HFF-Myc (cell line): ENCODE measurements around the gene SH3TC1.

Experiments used
- DNase-seq: peaks from one replicate; pipeline ENCODE4 v3.0.0-alpha.2; 2011; ENCODE audit warnings: low read depth; ENCODE audit errors: extremely low read depth
- H3K4me3 ChIP-seq: replicated peaks from 2 replicates; pipeline ENCODE4 v1.5.1; 2011; ENCODE audit warnings: low read depth, mild to moderate bottlenecking, control low read depth, low read length
- CTCF ChIP-seq: IDR thresholded peaks from 2 replicates; pipeline ENCODE4 v1.5.1; 2012; ENCODE audit warnings: mild to moderate bottlenecking, low read depth, low read length, control low read depth; ENCODE audit errors: missing control alignments

SH3TC1 gene

GRCh38 chr4:8211737-8212581, 12.9 kb downstream of the SH3TC1 start:
- DNase-seq, result no peak
- no peak for TF ChIP-seq CTCF
- no peak overlapping the region for H3K4me3 ChIP-seq

GRCh38 chr4:8212622-8213021, 13.5 kb downstream of the SH3TC1 start:
- TF ChIP-seq CTCF, result no peak
- no peak overlapping the region for H3K4me3 ChIP-seq
- DNase-seq, result no peak

GRCh38 chr4:8213121-8213520, 14.0 kb downstream of the SH3TC1 start:
- TF ChIP-seq CTCF, result no peak
- H3K4me3 ChIP-seq, result no peak overlapping the region
- DNase-seq, result no peak

GRCh38 chr4:8214136-8214535, 15.0 kb downstream of the SH3TC1 start:
- no peak overlapping the region for H3K4me3 ChIP-seq
- no peak for TF ChIP-seq CTCF
- no peak for DNase-seq

- no peak for TF ChIP-seq CTCF
- no peak for DNase-seq
These were observed 15.9 kb downstream of the SH3TC1 start for GRCh38 chr4:8215001-8215427.

DNA sequence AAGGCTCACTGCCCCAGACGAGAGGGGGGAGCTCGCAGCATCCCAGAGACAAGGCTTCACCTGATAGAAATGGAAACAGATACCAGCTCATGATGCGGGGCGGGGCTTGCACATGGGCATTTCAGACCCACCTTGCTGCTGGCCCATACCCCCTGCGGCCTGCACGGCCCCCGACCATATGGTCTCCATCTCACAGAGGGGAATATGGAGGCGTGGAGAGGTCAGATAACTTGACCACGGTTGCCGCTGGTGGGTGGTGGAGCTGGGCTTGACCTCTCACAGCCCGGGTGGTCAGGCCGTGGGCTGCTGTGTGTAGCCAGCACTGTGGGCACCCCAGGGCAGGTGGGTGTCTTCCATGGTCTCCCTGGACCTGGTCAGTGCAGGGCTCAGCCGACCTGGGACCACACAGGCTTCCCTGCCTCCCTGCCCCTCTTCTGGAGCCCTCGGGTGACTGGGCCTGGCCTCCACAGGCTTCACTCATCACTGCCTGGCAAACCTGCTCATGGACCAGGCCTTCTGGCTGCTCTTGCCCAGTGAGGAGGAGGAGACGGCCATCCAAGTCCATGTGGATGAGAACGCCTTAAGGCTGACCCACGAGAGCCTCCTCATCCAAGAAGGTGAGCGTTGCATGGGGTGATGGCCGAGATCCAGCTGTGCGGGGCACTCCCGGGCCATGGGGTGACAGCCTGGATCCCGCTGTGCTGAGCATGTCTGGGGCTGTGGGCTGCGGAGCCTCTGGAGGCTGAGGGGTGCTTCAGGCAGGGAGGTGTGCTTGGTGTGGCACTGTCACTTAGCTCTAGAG, 16.8 kb downstream of the SH3TC1 start:
- no peak overlapping the region for H3K4me3 ChIP-seq
- DNase-seq, result no peak
- no peak for TF ChIP-seq CTCF

More at GRCh38 chr4:8215001-8215427, 15.9 kb downstream of the SH3TC1 start:
- H3K4me3 ChIP-seq, result no peak overlapping the region
